ENCODE measurements around the gene ATE1. TPM values are rescaled to one million over a fixed set of nuclear protein-coding genes. Genes with fewer than 3 reads are reported as not detected.

The ATE1 gene
- total RNA-seq, 1 donor from 2014 or later = 24.9 TPM

DNA sequence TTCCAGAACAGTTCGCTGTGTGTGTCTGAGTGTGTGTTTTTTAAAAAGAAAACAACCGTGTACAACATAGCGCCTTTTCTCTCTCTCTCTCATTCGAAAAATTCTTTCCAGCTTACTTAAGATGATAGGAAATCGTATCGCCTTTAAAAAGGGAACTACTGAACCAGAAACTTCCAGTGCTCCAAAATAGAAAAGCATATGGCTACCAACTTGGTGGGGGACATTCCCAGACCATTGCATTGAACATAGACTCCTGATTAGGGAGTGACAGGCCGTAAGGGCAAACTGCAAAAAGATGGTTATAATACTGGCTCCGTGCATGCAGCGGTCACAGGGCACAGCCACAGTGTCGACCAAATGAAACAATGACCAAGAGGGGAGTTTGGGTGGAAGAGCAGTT, 235.2 kb downstream of the ATE1 start:
- no peak for DNase-seq (ENCODE audit: low read depth)
- H3K27me3 ChIP-seq (ENCODE audit: control insufficient read depth, insufficient read depth, low read length) = no peaks in the 10 kb centered on the region
- TF ChIP-seq, protein P1, sequence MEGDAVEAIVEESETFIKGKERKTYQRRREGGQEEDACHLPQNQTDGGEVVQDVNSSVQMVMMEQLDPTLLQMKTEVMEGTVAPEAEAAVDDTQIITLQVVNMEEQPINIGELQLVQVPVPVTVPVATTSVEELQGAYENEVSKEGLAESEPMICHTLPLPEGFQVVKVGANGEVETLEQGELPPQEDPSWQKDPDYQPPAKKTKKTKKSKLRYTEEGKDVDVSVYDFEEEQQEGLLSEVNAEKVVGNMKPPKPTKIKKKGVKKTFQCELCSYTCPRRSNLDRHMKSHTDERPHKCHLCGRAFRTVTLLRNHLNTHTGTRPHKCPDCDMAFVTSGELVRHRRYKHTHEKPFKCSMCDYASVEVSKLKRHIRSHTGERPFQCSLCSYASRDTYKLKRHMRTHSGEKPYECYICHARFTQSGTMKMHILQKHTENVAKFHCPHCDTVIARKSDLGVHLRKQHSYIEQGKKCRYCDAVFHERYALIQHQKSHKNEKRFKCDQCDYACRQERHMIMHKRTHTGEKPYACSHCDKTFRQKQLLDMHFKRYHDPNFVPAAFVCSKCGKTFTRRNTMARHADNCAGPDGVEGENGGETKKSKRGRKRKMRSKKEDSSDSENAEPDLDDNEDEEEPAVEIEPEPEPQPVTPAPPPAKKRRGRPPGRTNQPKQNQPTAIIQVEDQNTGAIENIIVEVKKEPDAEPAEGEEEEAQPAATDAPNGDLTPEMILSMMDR (IDR thresholded peaks at IDR 0.05; ENCODE audit: insufficient read depth, low read length, poor library complexity, severe bottlenecking) = no peak
- H3K36me3 ChIP-seq (ENCODE audit: control insufficient read depth, insufficient read depth, low read length) = no peaks in the 10 kb centered on the region
- no peak overlapping the region for H3K4me3 ChIP-seq (ENCODE audit: low read depth, low read length)

DNA sequence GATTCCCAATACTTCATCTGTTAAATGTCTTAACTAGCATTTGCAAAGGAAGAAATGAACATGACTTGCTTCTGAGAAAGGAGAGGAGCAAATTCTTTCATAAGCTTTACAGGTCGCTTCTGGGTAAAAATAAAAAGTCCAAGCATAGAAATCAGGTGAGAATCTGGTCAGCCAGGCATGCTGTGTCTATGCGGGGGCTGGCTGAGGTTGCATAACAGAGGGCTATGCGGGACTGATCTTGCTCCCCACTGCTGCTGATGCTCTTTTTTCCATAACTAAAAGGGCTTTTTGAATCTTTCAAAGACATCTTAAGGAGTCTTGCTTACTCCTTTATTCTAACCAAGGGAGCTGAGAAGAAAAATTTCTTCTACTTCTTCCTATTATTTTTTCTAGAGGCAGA, 236.9 kb downstream of the ATE1 start:
- Histone ChIP-seq H3K27me3 (ENCODE audit: control insufficient read depth, insufficient read depth, low read length) (peaks cover 3% of the 10 kb centered on the region), H3K36me3 (ENCODE audit: control insufficient read depth, insufficient read depth, low read length) (no peaks in the 10 kb centered on the region), H3K4me3 (ENCODE audit: low read depth, low read length) (no peak overlapping the region)
- TF ChIP-seq, protein P1 (IDR thresholded peaks at IDR 0.05; ENCODE audit: insufficient read depth, low read length, poor library complexity, severe bottlenecking) = no peak
- DNase-seq (ENCODE audit: low read depth) = no peak

Other genes starting within 250 kb of the ATE1 start
- gene NSMCE4A, start 47.2 kb upstream of the ATE1 start, total RNA-seq = 53.4 and 56.8 TPM in 2 replicates
- gene TACC2, start 61.1 kb upstream of the ATE1 start, total RNA-seq = 25.2 and 26.9 TPM in 2 replicates

Measured in kidney epithelial cell (primary cell).